Glomerular visceral epithelial cell (primary cell): Measurements from ENCODE around the gene CNTN5.

Source experiments
- DNase-seq: peaks from one replicate; pipeline ENCODE4 v3.0.0-alpha.2; 2016; ENCODE audit errors: extremely low spot score

CNTN5 gene

GRCh38 chr11:99601179-99601578, 580.4 kb downstream of the CNTN5 start:
- DNase-seq, result no peak

GRCh38 chr11:99614352-99614751, 593.6 kb downstream of the CNTN5 start:
- no peak for DNase-seq

- no peak for DNase-seq
Measured at GRCh38 chr11:99630629-99631028, 609.9 kb downstream of the CNTN5 start.

- DNase-seq, result no peak
Measured at GRCh38 chr11:99631618-99632017, 610.9 kb downstream of the CNTN5 start.

GRCh38 chr11:99632969-99633368, 612.2 kb downstream of the CNTN5 start:
- no peak for DNase-seq

GRCh38 chr11:99634581-99634980, 613.8 kb downstream of the CNTN5 start:
- no peak for DNase-seq

- no peak for DNase-seq
Measured at GRCh38 chr11:99638073-99638553, 617.4 kb downstream of the CNTN5 start.

GRCh38 chr11:99640671-99641070, 619.9 kb downstream of the CNTN5 start:
- DNase-seq, result no peak

- no peak for DNase-seq
Measured at GRCh38 chr11:99645934-99646333, 625.2 kb downstream of the CNTN5 start.

- DNase-seq, result no peak
Measured at GRCh38 chr11:99670067-99670676, 649.4 kb downstream of the CNTN5 start.

GRCh38 chr11:99671808-99672409, 651.2 kb downstream of the CNTN5 start:
- DNase-seq, result no peak

GRCh38 chr11:99676292-99676691, 655.5 kb downstream of the CNTN5 start:
- no peak for DNase-seq

GRCh38 chr11:99682171-99682570, 661.4 kb downstream of the CNTN5 start:
- DNase-seq, result no peak

- DNase-seq, result no peak
Measured at GRCh38 chr11:99682646-99683045, 661.9 kb downstream of the CNTN5 start.

GRCh38 chr11:99683933-99684332, 663.2 kb downstream of the CNTN5 start:
- DNase-seq, result no peak

GRCh38 chr11:99686838-99687237, 666.1 kb downstream of the CNTN5 start:
- no peak for DNase-seq

- no peak for DNase-seq
Measured at GRCh38 chr11:99687320-99687719, 666.6 kb downstream of the CNTN5 start.

- peak; percentile 52 for DNase-seq
Measured at GRCh38 chr11:99693941-99694492, 673.3 kb downstream of the CNTN5 start.

GRCh38 chr11:99695106-99695505, 674.4 kb downstream of the CNTN5 start:
- no peak for DNase-seq

- DNase-seq, result no peak
Measured at GRCh38 chr11:99706848-99707247, 686.1 kb downstream of the CNTN5 start.

GRCh38 chr11:99708928-99709672, 688.4 kb downstream of the CNTN5 start:
- no peak for DNase-seq

- no peak for DNase-seq
Measured at GRCh38 chr11:99716302-99716701, 695.6 kb downstream of the CNTN5 start.

GRCh38 chr11:99718291-99718690, 697.5 kb downstream of the CNTN5 start:
- no peak for DNase-seq
